Amniotic epithelial cell (primary cell): ENCODE data around the gene TBX10.
"Not testable (repeated sequence)": the region's sequence is repeated elsewhere in the genome, so short reads cannot be mapped to it uniquely, and the experiment has no call there.

Experiments
- DNase-seq: peaks from one replicate; pipeline ENCODE4 v3.0.0-alpha.2; 2010; ENCODE audit warnings: low read depth

The TBX10 gene

GRCh38 chr11:67599149-67599548 is 40.4 kb downstream of the TBX10 start:
- peak; percentile 57 for DNase-seq

- DNase-seq, result not testable (repeated sequence)
Measured at GRCh38 chr11:67597963-67598362, 41.6 kb downstream of the TBX10 start.

- DNase-seq, result not testable (repeated sequence)
Measured at GRCh38 chr11:67597458-67597857, 42.1 kb downstream of the TBX10 start.

- no peak for DNase-seq
Measured at GRCh38 chr11:67596753-67597300, 42.7 kb downstream of the TBX10 start.

GRCh38 chr11:67594480-67594879 is 45.1 kb downstream of the TBX10 start:
- no peak for DNase-seq

GRCh38 chr11:67593565-67593905 is 46.0 kb downstream of the TBX10 start:
- DNase-seq, result no peak

GRCh38 chr11:67592880-67593564 is 46.5 kb downstream of the TBX10 start:
- DNase-seq, result no peak

- DNase-seq, result not testable (repeated sequence)
Measured at GRCh38 chr11:67588899-67589415, 50.6 kb downstream of the TBX10 start.

GRCh38 chr11:67588136-67588503 is 51.4 kb downstream of the TBX10 start:
- DNase-seq, result no peak

GRCh38 chr11:67586568-67587250 is 52.9 kb downstream of the TBX10 start:
- no peak for DNase-seq

GRCh38 chr11:67585911-67586310 is 53.7 kb downstream of the TBX10 start:
- DNase-seq, result no peak

- no peak for DNase-seq
Measured at GRCh38 chr11:67584881-67585873, 54.4 kb downstream of the TBX10 start.

- DNase-seq, result peak; percentile 63
Measured at GRCh38 chr11:67584205-67584880, 55.2 kb downstream of the TBX10 start.

- DNase-seq, result peak; percentile 82
Measured at GRCh38 chr11:67583247-67584204, 56.0 kb downstream of the TBX10 start, which contains the start of gene GSTP1. GSTP1 (plus strand) TSS chr11:67583812; CDS start chr11:67583844, 32 bp downstream.

- DNase-seq, result no peak
Measured at GRCh38 chr11:67582011-67582410, 57.6 kb downstream of the TBX10 start.

- no peak for DNase-seq
Measured at GRCh38 chr11:67581469-67581868, 58.1 kb downstream of the TBX10 start.
